ENCODE data around the gene FZD8. TPM values are rescaled to one million over a fixed set of nuclear protein-coding genes. Genes with fewer than 3 reads are reported as not detected.

The FZD8 gene
- total RNA-seq, 4 donors from 2014 or later, result 5.4 to 13.8 (median 11.2) TPM

DNA sequence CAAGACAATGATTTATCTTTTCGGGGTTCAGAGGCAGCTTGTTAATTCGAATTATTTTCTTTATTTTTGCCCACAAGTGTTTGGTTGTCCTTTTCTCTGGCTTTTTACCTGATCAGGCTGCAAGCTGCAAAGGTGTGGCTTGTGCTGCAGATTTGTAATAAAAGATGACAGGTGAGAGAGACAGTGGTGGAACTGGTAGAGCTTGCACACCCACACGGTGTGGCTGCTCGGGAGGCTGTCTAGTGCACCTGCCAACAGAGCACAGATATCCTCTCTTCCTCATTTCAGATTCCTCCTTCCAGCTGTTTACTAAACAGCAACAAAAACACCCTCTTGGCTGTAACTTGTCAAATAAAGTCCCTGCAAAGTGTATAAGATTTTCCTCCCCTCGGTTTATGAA lies 27.8 kb downstream of the FZD8 start:
- Histone ChIP-seq H3K4me1 (no peaks in the 10 kb centered on the region), H3K27me3 (peaks cover 0 to 35% (median 0%) of the 10 kb centered on the region in 4 donors), H3K27ac (replicated peaks in 1 of 4) (no peak overlapping the region), H3K4me3 (no peak overlapping the region), H3K9me3 (no peaks in the 10 kb centered on the region), H3K36me3 (no peaks in the 10 kb centered on the region)
- DNase-seq (ENCODE audit: extremely low spot score), result no peak
- intact Hi-C loops (cut with DNase I), result no loop called here
- WGBS, result 61% methylated on average over 5 of the region's 5 CpGs
- TF ChIP-seq EP300 (IDR thresholded peaks at IDR 0.05) (no peak), POLR2A (IDR thresholded peaks at IDR 0.05; ENCODE audit: low read depth) (no peak), POLR2AphosphoS5 (IDR thresholded peaks at IDR 0.05) (no peak)
- TF ChIP-seq, protein P1, sequence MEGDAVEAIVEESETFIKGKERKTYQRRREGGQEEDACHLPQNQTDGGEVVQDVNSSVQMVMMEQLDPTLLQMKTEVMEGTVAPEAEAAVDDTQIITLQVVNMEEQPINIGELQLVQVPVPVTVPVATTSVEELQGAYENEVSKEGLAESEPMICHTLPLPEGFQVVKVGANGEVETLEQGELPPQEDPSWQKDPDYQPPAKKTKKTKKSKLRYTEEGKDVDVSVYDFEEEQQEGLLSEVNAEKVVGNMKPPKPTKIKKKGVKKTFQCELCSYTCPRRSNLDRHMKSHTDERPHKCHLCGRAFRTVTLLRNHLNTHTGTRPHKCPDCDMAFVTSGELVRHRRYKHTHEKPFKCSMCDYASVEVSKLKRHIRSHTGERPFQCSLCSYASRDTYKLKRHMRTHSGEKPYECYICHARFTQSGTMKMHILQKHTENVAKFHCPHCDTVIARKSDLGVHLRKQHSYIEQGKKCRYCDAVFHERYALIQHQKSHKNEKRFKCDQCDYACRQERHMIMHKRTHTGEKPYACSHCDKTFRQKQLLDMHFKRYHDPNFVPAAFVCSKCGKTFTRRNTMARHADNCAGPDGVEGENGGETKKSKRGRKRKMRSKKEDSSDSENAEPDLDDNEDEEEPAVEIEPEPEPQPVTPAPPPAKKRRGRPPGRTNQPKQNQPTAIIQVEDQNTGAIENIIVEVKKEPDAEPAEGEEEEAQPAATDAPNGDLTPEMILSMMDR (IDR thresholded peaks at IDR 0.05), result no peak

DNA sequence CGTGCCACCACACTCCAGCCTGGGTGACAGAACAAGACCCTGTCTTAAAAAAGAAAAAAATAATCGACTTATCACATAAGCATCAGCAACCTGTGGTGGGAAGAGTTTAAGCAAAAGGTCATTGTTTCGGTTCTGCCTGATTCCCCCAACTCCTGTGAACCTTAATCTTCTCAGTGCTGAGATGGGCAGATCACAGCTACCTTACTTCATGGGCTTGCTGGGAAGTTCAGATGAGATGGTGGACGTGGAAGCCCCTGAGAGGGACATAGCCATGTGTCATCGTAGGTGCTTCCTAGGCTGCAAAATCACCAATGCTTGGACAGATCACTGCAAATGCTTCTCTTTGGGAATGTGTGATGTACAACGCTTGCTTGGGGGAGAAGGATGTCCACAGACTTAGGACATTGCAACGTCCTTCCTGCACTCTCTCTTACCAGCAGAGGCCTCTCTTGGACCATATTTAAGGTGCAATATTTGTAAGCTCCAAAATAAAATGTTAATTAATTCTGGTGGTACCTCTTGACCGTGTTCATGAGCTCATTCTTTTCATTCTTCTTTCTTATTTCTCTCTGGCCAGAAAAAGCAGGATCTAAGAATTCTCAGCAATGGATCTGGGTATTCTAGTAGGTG lies 28.4 kb downstream of the FZD8 start:
- Histone ChIP-seq H3K27ac (replicated peaks in 1 of 4) (no peak overlapping the region), H3K36me3 (no peaks in the 10 kb centered on the region), H3K4me1 (no peaks in the 10 kb centered on the region), H3K27me3 (peaks cover 0 to 41% (median under 1%) of the 10 kb centered on the region in 4 donors), H3K4me3 (no peak overlapping the region), H3K9me3 (no peaks in the 10 kb centered on the region)
- WGBS, result 59% methylated on average over 8 of the region's 8 CpGs
- no peak for DNase-seq (ENCODE audit: extremely low spot score)
- intact Hi-C loops (cut with DNase I), result no loop called here
- TF ChIP-seq, protein P1 (IDR thresholded peaks at IDR 0.05), result peak in 1 of 3 experiments; percentile 19
- no peak for TF ChIP-seq POLR2A (IDR thresholded peaks at IDR 0.05; ENCODE audit: low read depth)

DNA sequence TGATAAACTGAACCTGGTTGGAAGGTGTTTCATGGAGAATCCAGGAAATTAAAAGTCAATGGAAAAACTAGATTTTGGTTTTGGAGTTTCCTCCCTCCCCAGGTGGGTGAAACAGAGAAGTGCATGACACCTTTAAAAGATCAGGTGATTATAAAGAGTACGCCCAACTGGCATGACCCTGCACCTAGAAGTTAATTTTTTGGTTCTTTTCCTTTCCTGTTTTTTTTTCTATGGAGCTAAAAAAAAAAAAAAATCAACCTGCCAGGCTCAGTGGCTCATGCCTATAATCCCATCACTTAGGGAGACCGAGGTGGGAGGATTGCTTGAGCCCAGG lies 29.0 kb downstream of the FZD8 start:
- DNase-seq (ENCODE audit: extremely low spot score), result no peak
- Histone ChIP-seq H3K27me3 (peaks cover 0 to 48% (median 6%) of the 10 kb centered on the region in 4 donors), H3K9me3 (no peaks in the 10 kb centered on the region), H3K4me3 (no peak overlapping the region), H3K27ac (replicated peaks in 1 of 4) (no peak overlapping the region), H3K4me1 (peaks cover 3 to 4% (median 4%) of the 10 kb centered on the region in 4 donors), H3K36me3 (no peaks in the 10 kb centered on the region)
- TF ChIP-seq, protein P1 (IDR thresholded peaks at IDR 0.05), result no peak
- TF ChIP-seq POLR2AphosphoS5 (IDR thresholded peaks at IDR 0.05), result no peak
- no peak for TF ChIP-seq EP300 (IDR thresholded peaks at IDR 0.05)
- no peak for TF ChIP-seq POLR2A (IDR thresholded peaks at IDR 0.05; ENCODE audit: low read depth)
- intact Hi-C loops (cut with DNase I), result no loop called here
- 89% methylated on average over 2 of the region's 2 CpGs for WGBS

- Histone ChIP-seq H3K4me1 (peaks cover 6 to 10% (median 9%) of the 10 kb centered on the region in 4 donors), H3K36me3 (no peaks in the 10 kb centered on the region), H3K9me3 (no peaks in the 10 kb centered on the region), H3K4me3 (no peak overlapping the region), H3K27ac (replicated peaks in 1 of 4) (no peak overlapping the region), H3K27me3 (peaks cover 0 to 53% (median 12%) of the 10 kb centered on the region in 4 donors)
- 57% methylated on average over 6 of the region's 6 CpGs for WGBS
- DNase-seq (ENCODE audit: extremely low spot score), result no peak
- intact Hi-C loops (cut with DNase I), result no loop called here
- TF ChIP-seq POLR2A (IDR thresholded peaks at IDR 0.05; ENCODE audit: low read depth), result no peak
- TF ChIP-seq EP300 (IDR thresholded peaks at IDR 0.05), result no peak
- TF ChIP-seq, protein P1 (IDR thresholded peaks at IDR 0.05), result no peak
- TF ChIP-seq POLR2AphosphoS5 (IDR thresholded peaks at IDR 0.05), result no peak
These were observed 29.6 kb downstream of the FZD8 start for GRCh38 chr10:35612385-35613106.
